K562 (cell line): ENCODE measurements around the gene RBM17. TPM values are rescaled to one million over a fixed set of nuclear protein-coding genes. Genes with fewer than 3 reads are reported as not detected.

Source experiments
- ATAC-seq: fragments of 200-7000 bp; cut with Tn5 transposase; 3 replicates; pipeline ENCODE4 v1.9.1; 2020; ENCODE audit warnings: moderate library complexity
- BruUV-seq: library from RNA; stranded (reverse); fragments of 400-500 nt; replicated peaks from 2 replicates; lab custom pipeline; 2021; lab: Mats Ljungman, UMichigan
- CTCF ChIA-PET: fragments of 300-600 bp; formaldehyde crosslinking; extraction: SDS; loops from one replicate; lab custom pipeline; 2021; ENCODE audit warnings: low intra/inter-chr PET ratio; lab: Yijun Ruan, JAX
- POLR2A ChIA-PET: fragments of 300-600, 350-650 bp; sonication (Branson Sonifier 250); formaldehyde crosslinking; extraction: SDS; loops from one replicate; lab custom pipeline; 2021; ENCODE audit warnings: antibody characterized with exemption, inconsistent platforms; lab: Yijun Ruan, JAX
- DNase-seq, 4 experiments: peaks; one replicate each; pipeline versions ENCODE4 v3.0.0 to v3.0.0-alpha.2; 2011 to 2018; ENCODE audit warnings: low spot score in 3 of 4, mixed read lengths in 3 of 4; ENCODE audit errors: extremely low read depth in 1 of 4
- FAIRE-seq: peaks from 2 replicates; lab custom pipeline; 2011; peaks lifted over from hg19 to GRCh38; lab: Jason Lieb, UNC
- H2AFZ ChIP-seq: 2 replicates; pipeline ENCODE4 v1.6.0; 2011; ENCODE audit warnings: low read depth, low read length, control low read depth, inconsistent platforms
- H3K27ac ChIP-seq: fragments of 200-600 bp; 3 replicates; pipeline ENCODE4 v1.8.0; 2011; ENCODE audit warnings: low read depth, mild to moderate bottlenecking, control low read depth, inconsistent platforms, low read length, moderate library complexity, mixed read lengths; ENCODE audit errors: extremely low read depth
- H3K27me3 ChIP-seq, 2 experiments: fragments of 300-600 bp in 1 of 2; 2 replicates in 1 of 2; 3 replicates in 1 of 2; pipeline versions ENCODE4 v1.6.0 to v1.8.0; 2011; ENCODE audit warnings: inconsistent platforms in 2 of 2, low read length in 2 of 2, mild to moderate bottlenecking in 1 of 2, mixed read lengths in 1 of 2, moderate library complexity in 1 of 2; ENCODE audit not compliant: control insufficient read depth in 2 of 2, insufficient read depth in 2 of 2
- H3K36me3 ChIP-seq: fragments of 300-600 bp; 3 replicates; pipeline ENCODE4 v1.8.0; 2011; ENCODE audit warnings: mild to moderate bottlenecking, low read length, inconsistent platforms; ENCODE audit not compliant: control insufficient read depth, insufficient read depth
- H3K4me1 ChIP-seq, 2 experiments: fragments of 200-600 bp in 1 of 2; replicated peaks in 1 of 2; 2 replicates in 1 of 2; 3 replicates in 1 of 2; pipeline versions ENCODE4 v1.5.1 to v1.8.0; 2011; ENCODE audit warnings: inconsistent platforms in 2 of 2, low read length in 2 of 2, mild to moderate bottlenecking in 1 of 2, mixed read lengths in 1 of 2, moderate library complexity in 1 of 2; ENCODE audit not compliant: control insufficient read depth in 2 of 2, insufficient read depth in 2 of 2
- H3K4me2 ChIP-seq: 2 replicates; pipeline ENCODE4 v1.6.1; 2011; ENCODE audit warnings: low read length, control low read depth, inconsistent platforms, mixed read lengths; ENCODE audit not compliant: insufficient read depth
- H3K4me3 ChIP-seq: fragments of 200-600 bp; sonication (generic), shearing (Covaris generic); 2 replicates; pipeline ENCODE4 v1.5.1; 2016; ENCODE audit warnings: control low read depth, inconsistent platforms
- H3K79me2 ChIP-seq: fragments of 200-600 bp; 3 replicates; pipeline ENCODE4 v1.8.0; 2011; ENCODE audit warnings: low read length, inconsistent platforms; ENCODE audit not compliant: control insufficient read depth, insufficient read depth
- H3K9ac ChIP-seq, 2 experiments: 2 replicates each; pipeline versions ENCODE4 v1.6.0 to v1.6.1; 2011; ENCODE audit warnings: low read depth in 2 of 2, low read length in 2 of 2, control low read depth in 1 of 2, inconsistent platforms in 1 of 2, mild to moderate bottlenecking in 1 of 2, mixed read lengths in 1 of 2; ENCODE audit not compliant: insufficient read depth in 1 of 2
- H3K9me1 ChIP-seq: one replicate; pipeline ENCODE4 v1.6.0; 2011; ENCODE audit warnings: inconsistent platforms, mild to moderate bottlenecking, low read length, moderate library complexity; ENCODE audit not compliant: control insufficient read depth, insufficient read depth
- H3K9me3 ChIP-seq: replicated peaks from 2 replicates; pipeline ENCODE4 v1.5.1; 2011; ENCODE audit warnings: low read depth, low read length, inconsistent platforms; ENCODE audit not compliant: control insufficient read depth, insufficient read depth
- H4K20me1 ChIP-seq: replicated peaks from 2 replicates; pipeline ENCODE4 v1.6.1; 2011; ENCODE audit warnings: low read length, inconsistent platforms, mixed read lengths; ENCODE audit not compliant: control insufficient read depth, insufficient read depth
- C11orf30 ChIP-seq: fragments of 450-650 bp; IDR thresholded peaks from 2 replicates; pipeline ENCODE4 v1.6.1; 2016; ENCODE audit warnings: low read depth, mild to moderate bottlenecking
- CGGBP1 ChIP-seq: fragments of 250-450 bp; sonication (Bioruptor Pico); IDR thresholded peaks from 2 replicates; pipeline ENCODE4 v1.9.0; 2021; ENCODE audit warnings: mild to moderate bottlenecking
- FOXP4 ChIP-seq: sonication (generic); formaldehyde crosslinking; IDR thresholded peaks from 2 replicates; pipeline ENCODE4 v1.8.0; 2022; ENCODE audit warnings: mild to moderate bottlenecking, missing genetic modification reagents, borderline replicate concordance
- MEF2D ChIP-seq: conservative IDR thresholded peaks from 2 replicates; pipeline ENCODE4 v1.6.1; 2016; ENCODE audit warnings: low read depth, missing genetic modification characterization, missing compliant biosample characterization
- MYC ChIP-seq, 2 experiments: fragments of 250-450 bp in 1 of 2; sonication (Bioruptor Pico) in 1 of 2; IDR thresholded peaks; 2 replicates each; pipeline versions ENCODE4 v1.5.1 to v1.6.1; 2012 to 2021; ENCODE audit warnings: low read depth in 2 of 2, borderline replicate concordance in 1 of 2, improper control_type of control experiment in 1 of 2, low read length in 1 of 2, mild to moderate bottlenecking in 1 of 2, moderate library complexity in 1 of 2
- NFXL1 ChIP-seq: fragments of 450-650 bp; formaldehyde crosslinking; IDR thresholded peaks from 2 replicates; pipeline ENCODE4 v1.4.0; 2021; ENCODE audit warnings: mild to moderate bottlenecking
- WGBS: fragments of 100-300 bp; shearing (Covaris generic); methylation state at CpG from one replicate; pipeline ENCODE4 v1.1.6; 2016; ENCODE audit warnings: low coverage, mixed read lengths; ENCODE audit not compliant: insufficient coverage; ENCODE audit errors: missing lambda C conversion rate; 5-methylcytosine and 5-hydroxymethylcytosine counted together
- in situ Hi-C: fragments of 300-500 bp; cut with MboI; formaldehyde crosslinking; loops from 4 replicates; pipeline ENCODE4 v1.15.0; 2018; ENCODE audit warnings: inconsistent platforms, mixed read lengths
- intact Hi-C: fragments of 100-400 bp; cut with micrococcal nuclease; formaldehyde crosslinking; loops from 2 replicates; pipeline ENCODE4 v1.14.2; 2022
- polyA plus RNA-seq, 8 experiments: library from polyadenylated mRNA; depleted of rRNA in 4 of 8; stranded (reverse) in 5 of 8; unstranded in 3 of 8; fragments of >200 nt; fragmentation: Nextera tagmentation in 2 of 8; fragmentation: Illumina TruSeq in 1 of 8; extraction: Ambion mirVana in 2 of 8; extraction: Trizol in 1 of 8; gene quantifications; 2 replicates each; pipeline versions ENCODE4 v1.2.1 to v1.2.3, GENCODE V29; 2011 to 2014; ENCODE audit warnings: inconsistent platforms in 1 of 8, missing spikeins in 1 of 8
- total RNA-seq, 7 experiments: library from RNA; depleted of rRNA in 6 of 7; stranded (reverse); fragments of >200 nt in 6 of 7; fragmentation: Illumina TruSeq in 2 of 7; extraction: Trizol in 2 of 7; gene quantifications; 2 replicates each; pipeline versions ENCODE4 v1.2.1 to v1.2.3, GENCODE V29; 2011 to 2021; ENCODE audit warnings: low replicate concordance in 1 of 7

The RBM17 gene
- total and polyA plus RNA-seq, 9 of the 15 experiments (the other 6 are each of a cell fraction or from before 2014, with no cell fraction given), result 23.6 to 217 (median 124) TPM

DNA sequence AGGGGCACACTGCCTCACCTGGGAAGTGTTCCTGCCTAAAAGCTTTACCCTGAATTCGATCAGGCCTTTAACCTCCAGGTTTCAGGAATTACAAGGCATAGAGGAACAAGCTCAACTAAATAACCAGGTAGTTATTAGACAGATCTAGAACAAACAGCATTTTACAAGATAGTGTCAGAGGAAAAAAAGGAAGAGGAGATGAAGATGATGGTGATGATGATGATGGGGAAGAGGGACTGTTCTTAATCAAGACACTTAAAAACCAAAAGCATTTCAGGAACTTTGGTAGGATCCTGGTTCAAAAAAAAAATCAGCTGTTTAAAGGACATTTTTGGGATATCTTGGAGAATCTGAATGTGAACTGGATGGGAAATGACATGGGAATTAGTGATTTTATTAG, 11.5 kb downstream of the RBM17 start:
- Histone ChIP-seq H3K4me3 (no peak overlapping the region), H2AFZ (no peak overlapping the region), H4K20me1 (peaks cover 12% of the 10 kb centered on the region), H3K4me1 (no peaks in the 10 kb centered on the region; a peak in 1 of 5 replicates), H3K9me1 (no peaks in the 10 kb centered on the region), H3K36me3 (peaks cover 96% of the 10 kb centered on the region), H3K27ac (no peak overlapping the region), H3K27me3 (no peaks in the 10 kb centered on the region), H3K4me2 (no peak overlapping the region), H3K9ac (no peak overlapping the region), H3K9me3 (no peaks in the 10 kb centered on the region), H3K79me2 (peaks cover 70% of the 10 kb centered on the region)
- no peak for TF ChIP-seq FOXP4 (CRISPR knock-in tag)
- no peak for TF ChIP-seq C11orf30
- TF ChIP-seq CGGBP1 (CRISPR knock-in tag), result no peak
- no peak for TF ChIP-seq MEF2D (tag)
- TF ChIP-seq NFXL1, result no peak
- no peak for TF ChIP-seq MYC (IDR thresholded peaks at IDR 0.05; ENCODE audit: low read depth, low read length)
- no peak for TF ChIP-seq MYC (CRISPR knock-in tag; IDR thresholded peaks at IDR 0.05; ENCODE audit: borderline replicate concordance, low read depth)
- WGBS, result 93% methylated on average over 1 of the region's 1 CpG
- ATAC-seq (no peak), FAIRE-seq (no peak), DNase-seq (no peak)
- in situ Hi-C loops (loop anchor here (25.0 kb wide), 1 partner anchor 562 kb away; no protein-coding TSS in a partner anchor), intact Hi-C loops (no loop called here)
- CTCF ChIA-PET, result no interaction called here
- POLR2A ChIA-PET, result interaction anchor here (0.6 kb wide), 2 partner anchors 96 to 273 kb away, joined by 3 read pairs; no protein-coding TSS in a partner anchor
- BruUV-seq, result no TSS peak
